ENCODE results near the gene DEPDC5.
A peak's percentile ranks its signal among the peaks of the same experiment; 100 is the strongest.
"Not testable (repeated sequence)": the region's sequence is repeated elsewhere in the genome, so short reads cannot be mapped to it uniquely, and the experiment has no call there.

The DEPDC5 gene

DNA sequence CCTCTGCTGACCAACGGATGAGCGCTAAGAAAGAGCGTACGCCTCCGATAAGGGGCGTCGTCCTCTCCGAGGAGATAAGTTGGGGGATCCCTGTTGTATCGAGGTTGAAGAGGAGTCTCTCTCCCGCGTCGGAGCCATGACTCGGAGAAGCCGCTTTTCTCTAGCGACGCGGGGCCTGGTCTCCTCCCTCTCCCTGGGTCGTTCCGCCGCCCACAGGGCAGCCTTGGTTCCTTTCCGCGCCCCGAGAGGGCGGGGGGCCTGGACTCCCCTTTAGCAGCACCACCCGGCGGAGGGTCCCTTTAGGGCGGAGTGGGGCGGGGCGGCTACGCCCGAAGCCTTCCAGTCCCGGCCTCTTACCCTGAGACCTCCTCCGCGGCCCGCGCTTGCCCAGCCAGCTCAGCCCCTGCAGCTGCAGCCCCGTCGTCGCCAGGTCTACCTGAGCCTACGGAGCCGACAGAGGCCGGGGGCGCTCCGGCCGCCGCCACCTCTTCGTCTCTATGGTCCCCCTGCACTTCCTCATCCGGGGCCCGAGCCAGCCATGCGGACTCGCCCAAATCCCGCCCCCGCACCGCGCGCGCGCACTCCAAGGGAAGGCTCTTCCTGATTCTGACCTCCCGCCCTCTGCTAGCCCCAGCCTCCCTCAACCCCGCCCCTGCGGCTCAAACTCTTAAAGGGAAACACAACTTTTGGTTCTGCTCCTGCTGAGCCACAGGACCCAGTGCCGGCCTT lies 4.0 kb upstream of the DEPDC5 start, which contains the start of gene PRR14L:
PRR14L (minus strand) TSS at position 497 of the 729 bp plus-strand sequence. CDS start 11,272 bp downstream, outside the sequence.
- peak; percentile 95 for DNase-seq (ENCODE audit: low spot score)

DNA sequence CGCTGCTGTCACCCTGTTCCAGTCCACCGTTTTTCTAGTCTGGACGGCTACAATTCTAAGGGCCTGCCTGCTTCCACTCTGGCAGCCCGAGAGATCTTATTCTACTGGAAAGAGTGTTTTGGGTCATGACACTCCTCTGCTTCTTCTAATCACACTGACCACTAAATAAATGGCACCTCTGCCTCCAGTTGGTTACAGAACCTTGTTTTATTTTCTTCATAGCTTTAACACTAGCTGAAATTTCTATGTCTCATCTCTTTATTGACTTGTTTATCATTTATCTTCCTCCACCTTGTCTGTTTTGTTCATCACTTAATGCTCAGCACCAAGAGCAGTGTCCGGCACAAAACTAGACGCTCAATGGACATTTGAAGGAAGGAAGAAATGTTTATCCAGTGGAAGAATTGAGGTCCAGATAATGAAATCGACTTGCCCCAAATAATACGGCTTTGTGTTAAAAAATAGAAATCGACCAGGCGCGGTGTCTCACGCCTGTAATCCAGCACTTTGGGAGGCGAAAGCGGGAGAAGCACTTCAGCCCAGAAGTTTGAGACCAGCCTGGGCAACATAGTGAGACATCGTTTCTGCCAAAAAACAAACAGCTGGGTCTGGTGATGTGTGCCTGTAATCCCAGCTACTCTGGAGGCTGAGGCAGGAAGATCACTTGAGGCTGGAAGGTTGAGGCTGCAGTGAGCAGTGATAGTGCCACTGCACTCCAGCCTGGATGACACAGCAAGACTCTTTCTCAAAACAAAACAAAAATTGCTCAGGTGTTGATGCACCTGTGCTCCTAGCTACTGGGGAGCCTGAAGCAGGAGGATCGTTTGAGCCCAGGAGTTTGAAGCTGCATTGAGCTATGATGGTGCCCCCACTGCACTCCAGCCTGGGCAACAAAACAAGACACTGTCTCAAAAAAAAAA lies 3.2 kb upstream of the DEPDC5 start:
- DNase-seq (ENCODE audit: low spot score) = no peak

DNA sequence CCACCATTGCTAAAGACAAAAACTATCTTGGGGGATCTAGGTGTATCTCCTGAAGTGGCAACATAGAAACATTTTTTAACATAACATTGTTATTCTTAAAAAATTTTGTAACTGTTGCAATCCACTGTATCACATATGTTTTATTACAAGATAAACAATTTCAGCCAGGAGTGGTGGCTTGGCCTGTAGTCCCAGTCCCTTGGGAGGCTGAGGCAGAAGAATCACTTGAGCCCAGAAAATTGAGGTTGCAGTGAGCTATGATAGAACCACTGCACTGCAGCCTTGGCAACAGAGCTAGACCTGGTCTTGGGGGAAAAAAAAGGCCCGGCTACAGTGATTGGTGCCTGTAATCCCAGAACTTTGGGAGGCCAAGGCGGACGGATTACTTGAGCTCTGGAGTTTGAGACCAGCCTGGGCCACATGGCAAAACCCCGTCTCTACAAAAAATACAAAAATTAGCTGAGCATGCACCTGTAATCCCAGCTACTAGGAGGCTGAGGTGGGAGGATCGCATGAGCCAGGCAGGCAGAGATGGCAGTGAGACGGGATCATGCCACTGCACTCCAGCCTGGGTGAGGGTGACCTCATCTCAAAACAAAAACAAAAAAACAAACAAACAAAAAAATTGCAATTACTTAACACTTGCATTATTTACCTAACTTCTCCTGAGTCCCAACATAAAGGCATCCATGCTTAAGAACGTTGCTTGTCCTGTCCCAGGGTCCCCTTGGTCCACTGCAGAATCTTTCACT lies 1.5 kb upstream of the DEPDC5 start:
- DNase-seq (ENCODE audit: low spot score) = no peak

DNA sequence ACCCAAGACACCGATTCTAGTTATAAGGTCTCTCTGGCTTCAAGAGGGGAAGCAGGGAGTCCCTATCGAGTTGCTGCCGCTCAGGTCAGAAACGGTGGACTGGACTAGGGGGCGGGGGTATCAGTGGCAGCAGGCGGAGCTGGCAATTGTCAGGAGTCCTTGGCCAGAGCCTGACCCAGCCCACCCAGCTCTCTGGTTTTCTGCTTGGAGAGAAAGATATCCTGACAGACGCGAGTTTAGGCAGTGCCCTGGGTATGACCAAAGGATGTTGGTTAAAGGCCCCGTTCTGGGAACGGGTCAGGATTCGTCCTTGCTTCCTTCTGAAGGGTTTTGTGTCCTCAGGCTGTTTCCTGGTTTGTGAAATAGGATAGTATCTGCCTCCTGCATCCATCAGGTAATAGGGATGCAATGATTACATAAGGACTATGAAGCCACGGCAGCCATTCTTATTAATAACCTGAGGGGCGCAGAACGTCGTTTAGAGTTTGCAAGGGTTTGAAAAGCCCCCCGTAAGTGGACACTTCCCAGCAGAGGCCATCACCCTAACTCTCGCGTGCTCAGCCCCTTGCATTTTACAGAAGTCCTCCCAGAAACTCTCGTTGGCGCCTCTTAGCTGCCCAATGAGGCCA lies 700 bp upstream of the DEPDC5 start:
- no peak for DNase-seq (ENCODE audit: low spot score)

DNA sequence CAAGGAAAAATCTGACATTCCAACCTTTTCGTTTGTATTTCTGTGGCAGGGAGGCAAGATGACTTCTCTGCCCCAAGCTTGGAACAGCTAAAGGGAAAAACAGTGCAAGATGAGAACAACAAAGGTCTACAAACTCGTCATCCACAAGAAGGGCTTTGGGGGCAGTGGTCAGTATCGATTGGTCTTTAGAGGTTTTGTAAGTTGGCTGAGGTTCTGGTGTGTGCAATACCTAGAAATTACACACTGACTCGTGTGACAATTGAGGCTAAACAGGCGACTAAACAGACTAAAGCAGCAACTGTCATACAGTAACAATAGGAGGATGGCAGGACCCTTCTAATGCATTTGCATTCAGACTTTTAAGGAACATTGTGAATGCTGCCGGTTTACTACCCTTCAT lies 994 bp downstream of the DEPDC5 start:
- no peak for DNase-seq (ENCODE audit: low spot score)

DNA sequence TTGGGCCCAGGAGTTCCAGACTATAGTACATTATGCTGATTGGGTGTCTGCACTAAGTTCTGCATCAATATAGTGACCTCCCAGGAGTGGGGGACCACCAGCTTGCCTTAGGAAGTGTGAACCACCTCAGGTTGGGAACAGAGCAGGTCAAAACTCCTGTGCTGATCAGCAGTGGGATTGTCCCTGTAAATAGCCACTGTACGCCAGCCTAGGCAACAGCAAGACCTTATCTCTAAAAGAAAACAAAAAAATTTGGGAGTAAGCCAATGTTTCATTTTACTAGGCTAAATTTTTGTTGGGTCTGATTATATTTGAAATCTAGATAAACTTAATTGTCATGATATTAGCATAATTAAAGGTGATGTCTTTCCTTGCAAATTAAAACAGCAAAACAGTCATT lies 3.4 kb downstream of the DEPDC5 start:
- no peak for DNase-seq (ENCODE audit: low spot score)

GRCh38 chr22:31758860-31759259 lies 5.0 kb downstream of the DEPDC5 start:
- DNase-seq (ENCODE audit: low spot score) = not testable (repeated sequence)

DNA sequence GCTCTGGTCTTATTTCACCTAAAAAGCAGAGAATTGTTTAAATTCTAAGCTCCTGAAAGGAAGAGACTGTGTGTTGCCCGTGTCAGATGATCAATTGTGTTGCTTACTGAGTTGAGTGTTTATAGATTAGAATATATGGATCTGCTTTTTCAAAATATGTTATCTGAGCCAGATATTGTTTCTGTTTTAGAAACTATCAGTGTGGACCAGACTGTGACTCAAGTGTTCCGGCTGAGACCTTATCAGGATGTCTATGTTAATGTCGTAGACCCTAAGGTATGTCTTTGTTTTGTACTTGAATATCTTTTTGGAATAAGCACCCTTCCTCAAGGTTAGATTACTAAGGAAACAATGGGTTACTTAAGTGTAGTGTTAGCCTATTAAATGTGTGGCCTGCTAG lies 11.0 kb downstream of the DEPDC5 start:
- DNase-seq (ENCODE audit: low spot score) = no peak

GRCh38 chr22:31768422-31769059 lies 14.7 kb downstream of the DEPDC5 start:
- no peak for DNase-seq (ENCODE audit: low spot score)

- DNase-seq (ENCODE audit: low spot score) = no peak
Observed at GRCh38 chr22:31773416-31773815, 19.6 kb downstream of the DEPDC5 start.

- no peak for DNase-seq (ENCODE audit: low spot score)
Observed at GRCh38 chr22:31776231-31776630, 22.4 kb downstream of the DEPDC5 start.

DNA sequence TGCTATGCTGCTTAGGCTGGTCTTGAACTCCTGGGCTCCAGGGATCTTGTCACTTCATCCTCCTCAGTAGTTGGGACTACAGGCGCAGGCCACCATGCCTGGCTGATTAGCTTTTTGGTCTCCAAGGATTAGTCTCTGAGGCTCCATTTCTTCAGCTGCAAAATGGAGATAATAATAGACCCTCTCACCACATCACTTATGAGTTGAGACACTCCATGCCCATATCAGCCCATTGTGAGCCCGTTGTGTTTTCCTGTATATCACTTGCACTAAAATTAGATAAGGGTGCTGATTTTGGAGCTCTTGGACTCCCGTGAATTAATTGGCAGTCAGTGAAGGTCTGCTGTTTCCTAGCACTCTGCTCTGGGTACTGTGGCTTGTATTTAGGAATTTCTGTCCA lies 36.0 kb downstream of the DEPDC5 start:
- no peak for DNase-seq (ENCODE audit: low spot score)

DNA sequence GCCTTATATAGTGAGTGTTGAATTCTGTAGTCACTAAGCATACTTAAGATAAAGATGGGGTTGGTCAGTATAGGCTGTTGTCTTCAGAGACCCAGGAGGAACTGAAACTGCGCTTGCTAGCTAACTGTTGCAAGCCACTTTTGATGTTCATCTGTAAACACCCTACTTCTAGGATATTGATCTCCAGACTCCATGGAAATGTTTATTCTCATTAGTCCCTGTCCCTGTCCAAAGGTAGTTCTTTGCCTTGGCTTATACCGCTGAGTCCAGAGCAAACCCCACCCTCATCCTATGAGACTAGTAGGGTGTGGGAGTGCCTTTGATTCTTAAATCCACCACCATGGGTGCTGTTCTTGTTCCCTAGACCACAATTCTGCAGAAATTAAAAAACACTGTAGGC lies 36.4 kb downstream of the DEPDC5 start:
- DNase-seq (ENCODE audit: low spot score) = no peak

- not testable (repeated sequence) for DNase-seq (ENCODE audit: low spot score)
Observed at GRCh38 chr22:31799358-31799757, 45.5 kb downstream of the DEPDC5 start.

DNA sequence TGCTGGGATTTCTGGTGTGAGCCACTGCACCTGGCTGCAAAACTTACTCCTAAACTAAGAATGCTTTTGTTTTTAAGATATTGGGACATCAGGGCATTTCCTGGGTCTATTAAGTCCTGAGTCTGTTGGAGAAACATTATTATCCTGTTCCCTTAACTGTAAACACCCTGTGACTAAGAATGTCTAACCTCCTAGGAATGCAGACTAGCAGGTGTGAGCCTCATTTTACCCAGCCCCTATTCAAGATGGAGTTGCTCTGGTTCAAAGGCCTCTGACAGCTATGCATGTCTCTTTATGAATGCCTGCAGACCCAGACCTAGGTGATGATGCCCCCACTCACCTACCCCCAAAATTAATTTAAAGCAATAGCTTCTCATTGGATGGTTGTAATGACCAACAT lies 46.2 kb downstream of the DEPDC5 start:
- no peak for DNase-seq (ENCODE audit: low spot score)

GRCh38 chr22:31800861-31801260 lies 47.0 kb downstream of the DEPDC5 start:
- DNase-seq (ENCODE audit: low spot score) = not testable (repeated sequence)

- DNase-seq (ENCODE audit: low spot score) = no peak
Observed at GRCh38 chr22:31802575-31802974, 48.8 kb downstream of the DEPDC5 start.

- no peak for DNase-seq (ENCODE audit: low spot score)
Observed at GRCh38 chr22:31806751-31807150, 52.9 kb downstream of the DEPDC5 start.

DNA sequence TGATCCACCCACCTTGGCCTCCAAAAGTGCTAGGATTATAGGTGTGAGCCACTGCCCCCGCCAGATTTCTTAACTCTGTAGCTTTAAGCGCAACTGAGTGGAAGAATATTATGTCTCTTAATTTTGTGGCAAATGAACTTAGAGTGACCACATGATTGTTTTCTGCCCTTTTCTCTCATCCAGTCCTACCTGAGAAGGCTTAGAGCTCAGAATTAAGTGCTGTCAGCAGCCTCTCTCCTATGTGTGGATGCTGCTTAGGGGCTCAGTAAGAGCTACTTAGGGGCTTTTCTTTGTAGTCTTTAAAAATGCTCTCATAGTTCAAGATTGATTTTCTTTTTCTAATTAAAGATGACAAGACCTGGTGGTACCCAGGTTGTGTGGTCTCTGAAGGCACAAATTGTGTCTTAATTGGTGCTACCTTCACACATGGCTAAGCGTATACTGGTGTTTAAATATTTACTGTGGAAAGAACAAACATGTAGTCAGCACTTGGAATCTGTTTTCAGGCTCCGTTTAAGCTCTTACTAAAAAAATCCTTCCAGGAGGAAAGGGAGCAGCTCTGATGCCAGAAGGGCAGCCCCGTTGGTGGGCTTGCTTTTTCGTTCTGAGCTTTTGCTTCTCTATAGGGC lies 59.3 kb downstream of the DEPDC5 start:
- DNase-seq (ENCODE audit: low spot score) = no peak

- DNase-seq (ENCODE audit: low spot score) = not testable (repeated sequence)
Observed at GRCh38 chr22:31813898-31814297, 60.1 kb downstream of the DEPDC5 start.

DNA sequence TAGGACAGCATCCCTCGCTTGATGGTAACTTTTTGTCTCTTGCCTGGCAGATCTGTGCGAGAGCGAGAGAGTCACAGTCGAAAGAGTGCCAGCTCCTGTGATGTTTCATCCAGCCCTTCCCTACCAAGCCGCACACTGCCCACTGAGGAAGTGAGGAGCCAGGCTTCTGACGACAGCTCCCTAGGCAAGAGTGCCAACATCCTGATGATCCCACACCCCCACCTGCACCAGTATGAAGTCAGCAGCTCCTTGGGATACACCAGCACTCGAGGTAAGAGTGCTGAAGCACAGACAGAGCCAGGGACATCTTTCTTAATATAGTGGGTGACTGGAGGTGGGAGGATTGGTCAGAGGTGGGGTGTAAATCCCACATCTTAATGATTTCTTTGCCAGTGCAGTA lies 61.1 kb downstream of the DEPDC5 start:
- no peak for DNase-seq (ENCODE audit: low spot score)
